HEK293 (cell line): Measurements from ENCODE around the gene SLC1A2.

Source experiments
- TRIM28 ChIP-seq: IDR thresholded peaks from 2 replicates; pipeline ENCODE4 v1.6.1; 2011; ENCODE audit warnings: low read length, control low read depth, borderline replicate concordance
- YY1 ChIP-seq: fragments of 450-650 bp; formaldehyde crosslinking; IDR thresholded peaks from 2 replicates; pipeline ENCODE4 v1.5.1; 2018; ENCODE audit warnings: missing biosample characterization, missing genetic modification characterization
- ZNF140 ChIP-seq: fragments of 450-650 bp; formaldehyde crosslinking; IDR thresholded peaks from 2 replicates; pipeline ENCODE4 v1.5.1; 2016; ENCODE audit warnings: missing biosample characterization, missing genetic modification characterization
- ZNF169 ChIP-seq: fragments of 450-650 bp; formaldehyde crosslinking; IDR thresholded peaks from 2 replicates; pipeline ENCODE4 v1.5.1; 2016; ENCODE audit warnings: missing biosample characterization, missing genetic modification characterization
- ZNF354C ChIP-seq: fragments of 450-650 bp; formaldehyde crosslinking; IDR thresholded peaks from 2 replicates; pipeline ENCODE4 v1.5.1; 2016; ENCODE audit warnings: missing biosample characterization, missing genetic modification characterization, low read depth, borderline replicate concordance
- ZNF366 ChIP-seq: fragments of 450-650 bp; formaldehyde crosslinking; conservative IDR thresholded peaks from 2 replicates; pipeline ENCODE4 v1.5.1; 2016; ENCODE audit warnings: missing biosample characterization, missing genetic modification characterization
- TF ChIP-seq, protein P1 (sequence below): fragments of 450-650 bp; formaldehyde crosslinking; IDR thresholded peaks from 2 replicates; pipeline ENCODE4 v1.5.1; 2016; ENCODE audit warnings: missing biosample characterization, missing genetic modification characterization
- TF ChIP-seq, protein P2 (sequence below): fragments of 450-650 bp; formaldehyde crosslinking; IDR thresholded peaks from 2 replicates; pipeline ENCODE4 v1.5.1; 2016; ENCODE audit warnings: missing biosample characterization, missing genetic modification characterization
- TF ChIP-seq, protein P3 (sequence below): fragments of 450-650 bp; formaldehyde crosslinking; IDR thresholded peaks from 2 replicates; pipeline ENCODE4 v1.5.1; 2016; ENCODE audit warnings: missing biosample characterization, missing genetic modification characterization

DNA sequence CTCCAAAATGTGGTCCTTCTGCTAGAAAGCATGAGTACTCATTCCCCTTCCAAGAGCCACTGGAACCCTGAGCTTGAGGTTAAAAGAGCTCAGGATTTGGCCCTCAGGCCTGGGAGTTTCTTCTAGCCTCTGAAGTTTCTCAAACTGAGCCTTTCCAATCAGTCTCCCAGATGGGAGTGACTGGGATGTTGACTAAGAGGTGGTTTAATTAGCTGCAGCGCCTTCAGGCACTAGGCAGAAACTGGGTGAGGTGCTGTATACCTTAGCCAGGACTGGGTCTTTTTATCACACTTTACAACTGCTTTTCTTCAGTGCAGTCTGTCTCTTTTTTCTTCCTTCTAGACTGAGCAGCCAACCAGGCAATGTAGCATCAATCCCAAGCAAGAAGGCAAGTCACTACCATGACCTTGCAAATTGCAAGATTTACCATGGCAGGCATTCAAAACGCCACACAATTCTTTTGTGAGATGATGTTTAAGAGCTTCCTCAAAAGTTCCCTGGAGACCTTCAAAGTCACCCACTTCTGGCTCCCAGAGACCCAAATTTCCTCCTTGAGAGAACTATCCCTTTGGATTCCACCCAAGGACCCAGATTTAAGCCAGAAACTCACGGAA lies 93.0 kb downstream of the SLC1A2 start:
- TF ChIP-seq, protein P1, sequence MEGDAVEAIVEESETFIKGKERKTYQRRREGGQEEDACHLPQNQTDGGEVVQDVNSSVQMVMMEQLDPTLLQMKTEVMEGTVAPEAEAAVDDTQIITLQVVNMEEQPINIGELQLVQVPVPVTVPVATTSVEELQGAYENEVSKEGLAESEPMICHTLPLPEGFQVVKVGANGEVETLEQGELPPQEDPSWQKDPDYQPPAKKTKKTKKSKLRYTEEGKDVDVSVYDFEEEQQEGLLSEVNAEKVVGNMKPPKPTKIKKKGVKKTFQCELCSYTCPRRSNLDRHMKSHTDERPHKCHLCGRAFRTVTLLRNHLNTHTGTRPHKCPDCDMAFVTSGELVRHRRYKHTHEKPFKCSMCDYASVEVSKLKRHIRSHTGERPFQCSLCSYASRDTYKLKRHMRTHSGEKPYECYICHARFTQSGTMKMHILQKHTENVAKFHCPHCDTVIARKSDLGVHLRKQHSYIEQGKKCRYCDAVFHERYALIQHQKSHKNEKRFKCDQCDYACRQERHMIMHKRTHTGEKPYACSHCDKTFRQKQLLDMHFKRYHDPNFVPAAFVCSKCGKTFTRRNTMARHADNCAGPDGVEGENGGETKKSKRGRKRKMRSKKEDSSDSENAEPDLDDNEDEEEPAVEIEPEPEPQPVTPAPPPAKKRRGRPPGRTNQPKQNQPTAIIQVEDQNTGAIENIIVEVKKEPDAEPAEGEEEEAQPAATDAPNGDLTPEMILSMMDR: no peak
- TF ChIP-seq ZNF169 (tag by site-specific recombination) (no peak), ZNF140 (tag by site-specific recombination) (no peak), TRIM28 (no peak), YY1 (tag by site-specific recombination) (no peak), ZNF366 (tag by site-specific recombination) (no peak), ZNF354C (tag by site-specific recombination) (no peak)
- TF ChIP-seq, protein P2, sequence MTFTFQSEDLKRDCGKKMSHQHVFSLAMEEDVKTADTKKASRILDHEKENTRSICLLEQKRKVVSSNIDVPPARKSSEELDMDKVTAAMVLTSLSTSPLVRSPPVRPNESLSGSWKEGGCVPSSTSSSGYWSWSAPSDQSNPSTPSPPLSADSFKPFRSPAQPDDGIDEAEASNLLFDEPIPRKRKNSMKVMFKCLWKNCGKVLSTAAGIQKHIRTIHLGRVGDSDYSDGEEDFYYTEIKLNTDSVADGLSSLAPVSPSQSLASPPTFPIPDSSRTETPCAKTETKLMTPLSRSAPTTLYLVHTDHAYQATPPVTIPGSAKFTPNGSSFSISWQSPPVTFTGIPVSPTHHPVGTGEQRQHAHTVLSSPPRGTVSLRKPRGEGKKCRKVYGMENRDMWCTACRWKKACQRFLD (tag by site-specific recombination): no peak
- TF ChIP-seq, protein P3, sequence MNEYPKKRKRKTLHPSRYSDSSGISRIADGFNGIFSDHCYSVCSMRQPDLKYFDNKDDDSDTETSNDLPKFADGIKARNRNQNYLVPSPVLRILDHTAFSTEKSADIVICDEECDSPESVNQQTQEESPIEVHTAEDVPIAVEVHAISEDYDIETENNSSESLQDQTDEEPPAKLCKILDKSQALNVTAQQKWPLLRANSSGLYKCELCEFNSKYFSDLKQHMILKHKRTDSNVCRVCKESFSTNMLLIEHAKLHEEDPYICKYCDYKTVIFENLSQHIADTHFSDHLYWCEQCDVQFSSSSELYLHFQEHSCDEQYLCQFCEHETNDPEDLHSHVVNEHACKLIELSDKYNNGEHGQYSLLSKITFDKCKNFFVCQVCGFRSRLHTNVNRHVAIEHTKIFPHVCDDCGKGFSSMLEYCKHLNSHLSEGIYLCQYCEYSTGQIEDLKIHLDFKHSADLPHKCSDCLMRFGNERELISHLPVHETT (tag by site-specific recombination): no peak
